Ascending aorta (tissue), 2 donors: ENCODE data around the gene ADGRG1. TPM values are rescaled to one million over a fixed set of nuclear protein-coding genes. Genes with fewer than 3 reads are reported as not detected.

ENCODE experiments used
- DNase-seq, 2 donors: peaks; one replicate each; pipeline ENCODE4 v3.0.0-alpha.2; 2019; ENCODE audit warnings: low spot score in 2 of 2
- H3K27ac ChIP-seq, 2 donors: fragments of 200-600 bp; sonication (generic); one replicate each; pipeline ENCODE4 v1.5.1; 2016 to 2017; ENCODE audit warnings: mild to moderate bottlenecking in 1 of 2
- H3K27me3 ChIP-seq: fragments of 200-600 bp; sonication (generic); one replicate; pipeline ENCODE4 v1.5.1; 2017
- H3K36me3 ChIP-seq, 2 donors: fragments of 200-600 bp; sonication (generic); one replicate each; pipeline ENCODE4 v1.5.1; 2016
- H3K4me1 ChIP-seq, 2 donors: fragments of 200-600 bp; sonication (generic); one replicate each; pipeline ENCODE4 v1.5.1; 2016 to 2017; ENCODE audit warnings: mild to moderate bottlenecking in 1 of 2
- H3K4me3 ChIP-seq, 2 donors: fragments of 200-600 bp; sonication (generic); one replicate each; pipeline ENCODE4 v1.5.1; 2016 to 2017; ENCODE audit warnings: mild to moderate bottlenecking in 1 of 2
- H3K9me3 ChIP-seq, 2 donors: fragments of 200-600 bp; sonication (generic); one replicate each; pipeline ENCODE4 v1.5.1; 2016
- CTCF ChIP-seq, 3 experiments: fragments of 200-600 bp in 2 of 3; fragments of 450-650 bp in 1 of 3; sonication (generic) in 2 of 3; IDR thresholded peaks; one replicate each; pipeline ENCODE4 v1.5.1; 2016 to 2019; ENCODE audit warnings: antibody characterized with exemption in 3 of 3, mild to moderate bottlenecking in 1 of 3, moderate library complexity in 1 of 3
- intact Hi-C: fragments of 100-400 bp; cut with DNase I; formaldehyde crosslinking; loops from one replicate; pipeline ENCODE4 v1.15.1; 2023
- total RNA-seq: library from RNA; depleted of rRNA; stranded (reverse); fragments of >200 nt; gene quantifications from one replicate; pipeline ENCODE4 v1.1.0, GENCODE V29; 2016

Gene ADGRG1
- total RNA-seq, 1 donor from 2014 or later, result 343 TPM

GRCh38 chr16:57660715-57661463, 32.5 kb downstream of the ADGRG1 start:
- intact Hi-C loops, result no loop called here
- H3K4me1 ChIP-seq, result no peaks in the 10 kb centered on the region
- TF ChIP-seq CTCF (IDR thresholded peaks at IDR 0.05), result no peak
- H3K36me3 ChIP-seq, result no peaks in the 10 kb centered on the region
- H3K4me3 ChIP-seq, result no peak overlapping the region
- no peaks in the 10 kb centered on the region for H3K9me3 ChIP-seq
- no peaks in the 10 kb centered on the region for H3K27me3 ChIP-seq
- no peak overlapping the region for H3K27ac ChIP-seq
- no peak for DNase-seq

GRCh38 chr16:57661510-57661909, 33.1 kb downstream of the ADGRG1 start:
- intact Hi-C loops, result no loop called here
- H3K27ac ChIP-seq, result no peak overlapping the region
- H3K36me3 ChIP-seq, result no peaks in the 10 kb centered on the region
- H3K4me3 ChIP-seq, result no peak overlapping the region
- H3K27me3 ChIP-seq, result no peaks in the 10 kb centered on the region
- DNase-seq, result no peak
- no peaks in the 10 kb centered on the region for H3K9me3 ChIP-seq
- no peaks in the 10 kb centered on the region for H3K4me1 ChIP-seq
- no peak for TF ChIP-seq CTCF (IDR thresholded peaks at IDR 0.05)

- H3K4me1 ChIP-seq, result no peaks in the 10 kb centered on the region
- H3K36me3 ChIP-seq, result no peaks in the 10 kb centered on the region
- H3K27ac ChIP-seq, result no peak overlapping the region
- intact Hi-C loops, result no loop called here
- TF ChIP-seq CTCF (IDR thresholded peaks at IDR 0.05), result no peak
- DNase-seq, result no peak
- no peaks in the 10 kb centered on the region for H3K9me3 ChIP-seq
- no peak overlapping the region for H3K4me3 ChIP-seq
- H3K27me3 ChIP-seq, result no peaks in the 10 kb centered on the region
Measured at GRCh38 chr16:57661936-57662906, 33.8 kb downstream of the ADGRG1 start.

GRCh38 chr16:57663436-57663835, 35.0 kb downstream of the ADGRG1 start:
- intact Hi-C loops, result no loop called here

More at GRCh38 chr16:57663436-57663835, 35.0 kb downstream of the ADGRG1 start:
- no peaks in the 10 kb centered on the region for H3K36me3 ChIP-seq
- H3K27me3 ChIP-seq, result no peaks in the 10 kb centered on the region
- no peak for DNase-seq
- no peak overlapping the region for H3K4me3 ChIP-seq
- TF ChIP-seq CTCF (IDR thresholded peaks at IDR 0.05), result no peak
- H3K9me3 ChIP-seq, result no peaks in the 10 kb centered on the region
- H3K4me1 ChIP-seq, result no peaks in the 10 kb centered on the region
- no peak overlapping the region for H3K27ac ChIP-seq
